Endothelial cell of hepatic sinusoid (primary cell): ENCODE measurements around the gene MARVELD3.
"Not testable (repeated sequence)": the region's sequence is repeated elsewhere in the genome, so short reads cannot be mapped to it uniquely, and the experiment has no call there.

Experiments used
- in situ Hi-C: cut with HindIII; loops from 2 replicates; pipeline ENCODE4 v1.10.0; 2017; ENCODE audit warnings: low sequenced_read_pairs

Gene MARVELD3, protein sequence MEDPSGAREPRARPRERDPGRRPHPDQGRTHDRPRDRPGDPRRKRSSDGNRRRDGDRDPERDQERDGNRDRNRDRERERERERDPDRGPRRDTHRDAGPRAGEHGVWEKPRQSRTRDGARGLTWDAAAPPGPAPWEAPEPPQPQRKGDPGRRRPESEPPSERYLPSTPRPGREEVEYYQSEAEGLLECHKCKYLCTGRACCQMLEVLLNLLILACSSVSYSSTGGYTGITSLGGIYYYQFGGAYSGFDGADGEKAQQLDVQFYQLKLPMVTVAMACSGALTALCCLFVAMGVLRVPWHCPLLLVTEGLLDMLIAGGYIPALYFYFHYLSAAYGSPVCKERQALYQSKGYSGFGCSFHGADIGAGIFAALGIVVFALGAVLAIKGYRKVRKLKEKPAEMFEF

DNA sequence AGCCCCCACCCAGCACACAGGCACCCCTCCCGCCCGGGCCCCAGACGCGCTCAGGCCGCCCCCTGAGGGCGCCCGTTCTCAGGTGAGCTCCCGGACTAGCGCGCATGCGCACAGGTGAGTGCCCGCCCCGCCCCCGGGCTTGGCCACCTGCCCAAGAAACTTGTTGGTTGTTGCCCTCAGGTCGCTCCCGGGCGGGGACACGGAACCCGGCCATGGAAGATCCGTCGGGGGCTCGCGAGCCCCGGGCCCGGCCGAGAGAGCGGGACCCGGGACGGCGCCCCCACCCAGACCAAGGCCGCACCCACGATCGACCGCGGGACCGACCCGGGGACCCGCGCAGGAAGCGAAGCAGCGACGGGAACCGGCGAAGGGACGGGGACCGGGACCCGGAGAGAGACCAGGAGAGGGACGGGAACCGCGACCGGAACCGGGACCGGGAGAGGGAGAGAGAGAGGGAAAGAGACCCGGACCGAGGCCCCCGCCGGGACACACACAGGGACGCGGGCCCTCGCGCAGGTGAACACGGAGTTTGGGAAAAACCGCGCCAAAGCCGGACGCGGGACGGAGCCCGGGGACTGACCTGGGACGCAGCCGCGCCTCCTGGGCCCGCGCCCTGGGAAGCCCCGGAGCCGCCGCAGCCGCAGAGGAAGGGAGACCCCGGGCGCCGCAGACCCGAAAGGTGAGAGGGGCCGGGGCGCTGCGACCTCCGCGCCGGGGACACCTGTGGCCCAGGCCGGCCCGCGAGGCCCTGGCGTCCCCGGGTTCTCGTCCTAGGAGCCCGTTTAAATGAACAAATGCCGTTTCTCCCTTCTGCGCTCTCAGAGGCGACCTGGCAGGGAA, at the start of gene MARVELD3:
Gene MARVELD3 (plus strand): TSS at position 167 of the 840 bp plus-strand sequence. CDS start 46 bp downstream, at position 213.
- in situ Hi-C loops, result no loop called here

DNA sequence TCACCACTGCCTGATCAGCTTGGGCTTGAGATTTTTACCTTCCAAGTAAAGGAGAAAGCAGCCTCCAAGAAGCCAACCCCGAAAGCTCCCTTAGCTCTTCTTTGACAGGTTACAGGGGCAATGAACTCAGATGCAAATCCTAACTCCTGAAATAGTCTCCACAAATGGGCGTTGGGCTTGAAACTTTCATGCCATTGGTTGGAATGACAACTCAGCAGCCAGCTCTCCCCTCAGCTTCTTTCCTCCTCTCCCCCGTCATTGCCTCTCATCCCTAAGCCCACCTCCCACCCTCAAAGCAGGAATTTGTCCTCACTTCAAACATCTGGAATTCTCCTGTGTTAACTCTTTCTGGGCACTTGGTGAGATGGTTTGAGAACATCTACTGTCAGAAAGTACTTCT, 49.0 kb upstream of the MARVELD3 start, which contains the start of gene TAT:
Gene TAT (minus strand): TSS at position 122 of the 400 bp plus-strand sequence. CDS start 677 bp downstream, outside the sequence.
- in situ Hi-C loops, result no loop called here

DNA sequence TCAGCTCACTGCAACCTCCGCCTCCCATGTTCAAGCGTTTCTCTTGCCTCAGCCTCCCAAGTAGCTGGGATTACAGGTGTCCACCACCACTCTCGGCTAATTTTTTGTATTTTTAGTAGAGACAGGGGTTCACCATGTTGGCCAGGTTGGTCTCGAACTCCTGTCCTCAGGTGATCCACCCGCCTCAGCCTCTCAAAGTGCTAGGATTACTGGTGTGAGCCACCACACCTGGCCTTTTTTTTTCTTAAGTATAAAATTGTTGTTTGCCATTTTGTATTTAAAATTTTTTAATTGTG, 43.5 kb upstream of the MARVELD3 start:
- in situ Hi-C loops, result not testable (repeated sequence)

DNA sequence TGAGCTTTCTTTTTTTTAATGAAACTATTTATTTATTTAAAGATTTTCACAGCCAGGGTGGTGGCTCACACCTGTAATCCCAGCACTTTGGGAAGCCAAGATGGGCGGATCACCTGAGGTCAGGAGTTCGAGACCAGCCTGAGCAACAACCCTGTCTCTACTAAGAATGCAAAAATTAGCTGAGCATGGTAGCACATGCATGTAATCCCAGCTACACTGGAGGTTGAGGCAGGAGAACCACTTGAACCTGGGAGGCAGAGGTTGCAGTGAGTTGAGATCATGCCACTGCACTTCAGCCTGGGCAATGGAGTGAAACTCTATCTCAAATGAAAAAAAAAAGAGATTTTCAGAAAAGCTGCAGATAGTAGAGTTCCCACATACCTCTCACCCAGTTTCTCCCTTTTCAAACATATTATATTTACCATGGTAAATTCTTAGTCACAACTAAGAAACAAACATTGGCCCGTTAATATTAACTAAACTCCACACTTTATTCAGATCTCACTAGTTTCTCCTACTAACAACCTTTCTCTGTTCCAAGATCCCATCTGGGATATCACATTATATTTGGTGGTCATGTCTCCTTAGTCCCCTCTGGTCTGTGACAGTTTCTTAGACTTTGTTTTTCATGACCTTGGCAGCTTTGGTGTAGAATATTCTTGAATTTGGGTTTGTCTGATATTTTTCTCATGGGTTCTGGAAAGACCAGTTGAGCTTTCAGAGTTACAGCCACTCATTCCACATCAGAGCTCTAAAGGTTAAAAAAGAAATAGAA, 41.3 kb upstream of the MARVELD3 start:
- in situ Hi-C loops, result no loop called here

DNA sequence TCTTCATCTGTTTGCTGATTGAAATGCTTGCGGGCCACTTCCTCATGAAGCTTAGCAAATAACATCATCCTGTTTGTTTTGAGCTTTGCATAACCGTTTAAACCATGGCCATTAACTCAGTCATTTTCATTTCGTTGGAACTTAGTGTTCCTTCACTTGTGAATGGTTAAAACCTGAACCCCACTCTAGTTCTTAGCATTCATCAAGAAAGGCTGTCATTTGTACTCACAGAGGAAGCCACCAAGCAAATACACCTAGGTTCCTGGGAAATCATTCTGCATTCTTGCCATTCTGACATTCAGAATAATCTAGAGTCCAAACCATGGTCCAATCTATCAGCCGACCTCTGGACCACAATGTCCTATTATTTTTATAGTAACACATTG, 40.7 kb upstream of the MARVELD3 start:
- in situ Hi-C loops, result no loop called here

- in situ Hi-C loops, result not testable (repeated sequence)
Measured at GRCh38 chr16:71589334-71589733, 36.6 kb upstream of the MARVELD3 start.

GRCh38 chr16:71590071-71590470, 35.9 kb upstream of the MARVELD3 start:
- in situ Hi-C loops, result not testable (repeated sequence)

DNA sequence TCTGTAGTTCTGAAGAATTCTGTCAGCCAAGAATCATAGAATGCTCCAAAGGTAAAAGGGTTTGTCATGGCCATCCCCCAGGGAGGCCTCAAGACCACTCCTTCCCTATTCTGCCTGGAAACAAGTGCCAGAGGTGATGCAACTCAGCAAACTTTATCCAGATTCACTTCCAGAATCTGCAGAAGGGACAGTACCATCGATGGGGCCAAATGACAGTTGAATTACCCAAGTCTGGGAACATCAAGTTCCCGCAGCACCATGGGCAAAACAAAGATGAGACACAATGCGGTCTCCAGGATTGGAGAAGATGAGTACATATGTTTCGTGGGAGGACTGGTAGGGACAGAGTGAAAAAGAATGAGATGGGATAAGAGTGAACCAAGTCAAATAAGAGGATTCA, 35.4 kb upstream of the MARVELD3 start:
- in situ Hi-C loops, result no loop called here

DNA sequence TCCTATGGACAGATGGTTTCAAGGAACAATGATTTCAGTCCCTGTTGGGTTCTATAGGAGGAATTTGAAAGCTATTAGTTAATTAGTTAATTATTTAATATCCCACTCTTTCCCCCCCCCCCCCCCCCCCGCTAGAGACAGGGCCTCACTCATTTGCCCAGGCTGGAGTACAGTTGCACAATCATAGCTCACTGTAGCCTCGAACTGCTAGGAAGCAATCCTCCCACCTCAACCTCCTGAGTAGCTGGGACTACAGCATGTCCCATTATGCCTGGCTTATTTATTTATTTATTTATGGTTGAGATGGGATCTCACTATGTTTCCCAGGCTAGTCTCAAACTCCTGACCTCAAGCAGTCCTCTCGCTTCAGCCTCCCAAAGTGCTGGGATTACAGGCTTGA, 34.1 kb upstream of the MARVELD3 start:
- in situ Hi-C loops, result no loop called here

DNA sequence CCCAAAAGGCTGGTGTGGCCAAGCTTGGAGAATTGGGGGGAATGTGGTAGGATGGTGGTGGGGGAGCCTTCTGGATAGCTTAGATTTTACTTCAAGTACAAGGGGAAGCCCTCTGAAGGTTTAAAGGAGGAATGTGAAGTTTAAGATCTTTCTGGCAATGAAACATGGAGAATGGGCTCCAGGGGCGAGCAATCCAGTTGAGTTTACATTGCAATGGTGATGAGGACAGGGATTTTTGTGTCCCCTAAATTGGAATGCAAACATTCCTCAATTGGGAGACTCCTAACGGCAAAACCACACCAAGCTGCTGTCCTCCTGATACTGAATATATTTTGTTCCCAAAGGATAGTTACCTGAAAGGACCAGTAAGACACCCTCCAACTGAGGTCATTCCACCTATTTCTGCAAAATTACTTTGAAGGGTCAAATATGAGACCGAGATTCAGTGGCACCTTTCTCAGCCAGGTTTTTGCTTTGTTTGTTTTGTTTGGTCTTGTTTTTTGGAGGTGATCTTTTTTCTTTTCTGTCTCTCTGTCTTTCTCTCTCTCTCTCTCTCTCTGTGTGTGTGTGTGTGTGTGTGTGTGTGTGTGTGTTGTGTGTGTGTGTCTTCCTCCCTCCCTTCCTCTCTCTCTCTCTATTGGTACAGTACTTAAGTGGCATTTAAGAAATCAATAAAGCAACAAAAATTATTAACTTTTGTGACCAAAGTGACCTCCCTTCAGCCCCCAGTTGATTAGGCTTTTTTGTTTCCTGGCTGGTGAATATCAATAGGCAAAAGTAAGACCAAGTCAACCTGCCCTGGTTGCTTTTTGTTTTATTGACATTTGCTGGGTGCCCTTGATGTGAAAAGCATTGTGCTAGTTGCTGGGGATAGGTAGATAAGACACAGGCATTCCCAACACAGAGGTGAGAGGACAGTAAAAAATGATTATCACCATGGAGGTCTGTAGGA, 32.7 kb upstream of the MARVELD3 start:
- in situ Hi-C loops, result no loop called here

DNA sequence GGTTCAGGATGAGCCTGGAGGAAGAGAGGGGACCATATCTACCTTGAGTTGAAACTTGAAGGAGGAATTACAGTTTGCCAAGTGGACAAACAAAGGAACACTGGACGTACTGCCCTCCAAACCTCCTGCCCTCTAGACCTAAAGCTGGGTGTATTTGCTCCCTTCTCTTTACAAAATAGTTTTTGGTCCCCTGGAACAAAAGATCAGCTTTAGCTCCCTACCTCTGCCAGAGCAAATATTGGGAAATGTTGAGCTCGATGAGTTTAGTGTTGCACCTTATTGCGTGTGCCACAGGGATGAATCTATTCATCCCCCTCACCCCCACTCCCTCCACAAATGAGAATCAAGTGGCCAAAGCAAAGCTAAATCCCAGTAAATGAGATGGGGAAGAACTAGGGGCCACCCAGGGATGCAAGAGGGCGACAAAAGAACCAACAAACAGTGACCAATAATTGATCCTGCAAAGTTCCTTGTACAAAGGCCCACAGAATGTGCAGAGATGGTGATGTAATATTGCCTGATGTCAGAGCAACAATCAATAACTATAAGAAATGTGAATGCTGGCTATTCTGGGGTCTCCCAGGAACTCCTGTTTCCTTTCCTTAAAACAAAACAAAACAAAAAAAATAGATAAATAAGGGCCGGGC, 31.9 kb upstream of the MARVELD3 start:
- in situ Hi-C loops, result no loop called here

DNA sequence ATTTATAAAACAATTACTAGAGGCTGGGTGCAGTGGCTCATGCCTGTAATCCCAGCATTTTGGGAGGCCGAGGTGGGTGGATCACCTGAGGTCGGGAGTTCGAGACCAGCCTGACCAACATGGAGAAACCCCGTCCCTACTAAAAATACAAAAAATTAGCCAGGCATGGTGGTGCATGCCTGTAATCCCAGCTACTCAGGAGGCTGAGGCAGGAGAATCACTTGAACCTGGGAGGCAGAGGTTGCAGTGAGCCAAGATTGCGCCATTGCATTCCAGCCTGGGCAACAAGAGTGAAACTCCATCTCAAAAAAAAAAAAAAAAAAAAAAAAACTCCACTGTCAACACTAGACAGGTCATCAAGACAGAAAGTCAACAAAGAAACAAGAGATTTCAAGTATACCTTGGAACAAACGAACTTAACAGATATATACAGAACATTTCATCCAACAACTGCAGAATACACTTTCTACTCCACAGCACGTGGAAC, 30.6 kb upstream of the MARVELD3 start:
- in situ Hi-C loops, result not testable (repeated sequence)

DNA sequence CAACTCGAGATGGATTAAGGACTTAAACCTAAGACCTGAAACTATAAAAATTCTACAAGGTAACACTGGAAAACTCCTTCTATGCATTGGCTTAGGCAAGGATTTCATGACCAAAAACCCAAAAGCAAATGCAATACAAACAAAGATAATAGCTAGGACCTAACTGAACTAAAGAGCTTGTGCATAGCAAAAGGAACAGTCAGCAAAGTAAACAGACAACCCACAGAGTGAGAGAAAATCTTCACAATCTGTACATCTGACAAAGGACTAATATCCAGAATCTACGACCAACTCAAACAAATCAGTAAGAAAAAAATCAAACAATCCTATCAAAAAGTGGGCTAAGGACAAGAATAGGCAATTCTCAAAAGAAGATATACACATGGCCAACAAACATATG, 27.6 kb upstream of the MARVELD3 start:
- in situ Hi-C loops, result not testable (repeated sequence)

GRCh38 chr16:71600822-71601221, 25.2 kb upstream of the MARVELD3 start:
- in situ Hi-C loops, result no loop called here

DNA sequence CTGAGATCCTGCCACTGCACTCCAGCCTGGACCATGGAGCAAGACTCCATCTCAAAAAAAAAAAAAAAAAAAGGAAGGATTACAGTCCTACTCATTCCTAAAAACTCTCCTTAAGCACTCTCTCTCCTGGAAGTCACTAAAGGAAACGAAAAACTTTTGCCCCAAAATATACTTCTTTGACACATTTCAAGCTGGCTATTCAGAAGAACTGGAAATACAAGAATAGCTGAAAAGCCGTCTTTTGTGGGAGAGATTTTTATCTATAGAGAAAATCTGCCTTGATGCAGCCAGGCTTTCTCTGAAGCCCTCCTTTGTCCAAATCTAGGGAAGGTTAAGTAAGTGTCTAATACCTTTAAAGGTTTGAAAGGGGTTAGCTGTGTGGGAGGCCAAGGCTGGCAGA, 16.9 kb upstream of the MARVELD3 start:
- in situ Hi-C loops, result no loop called here

GRCh38 chr16:71610447-71610846, 15.5 kb upstream of the MARVELD3 start:
- in situ Hi-C loops, result no loop called here

GRCh38 chr16:71610936-71611871, 14.8 kb upstream of the MARVELD3 start:
- in situ Hi-C loops, result no loop called here

GRCh38 chr16:71614956-71615355, 11.0 kb upstream of the MARVELD3 start:
- in situ Hi-C loops, result not testable (repeated sequence)
